AG09309 (cell line): ENCODE measurements around the gene STOML3.

Experiments used
- DNase-seq: peaks from one replicate; pipeline ENCODE4 v3.0.0-alpha.2; 2010; ENCODE audit warnings: low read depth
- H3K4me3 ChIP-seq: 2 replicates; pipeline ENCODE4 v1.5.1; 2011; ENCODE audit warnings: mild to moderate bottlenecking, low read depth, low read length, moderate library complexity; ENCODE audit not compliant: control insufficient read depth
- CTCF ChIP-seq: IDR thresholded peaks from 2 replicates; pipeline ENCODE4 v1.5.1; 2011; ENCODE audit warnings: mild to moderate bottlenecking, low read depth, low read length, inconsistent platforms; ENCODE audit not compliant: insufficient read depth, control insufficient read depth; ENCODE audit errors: missing control alignments

The STOML3 gene, protein sequence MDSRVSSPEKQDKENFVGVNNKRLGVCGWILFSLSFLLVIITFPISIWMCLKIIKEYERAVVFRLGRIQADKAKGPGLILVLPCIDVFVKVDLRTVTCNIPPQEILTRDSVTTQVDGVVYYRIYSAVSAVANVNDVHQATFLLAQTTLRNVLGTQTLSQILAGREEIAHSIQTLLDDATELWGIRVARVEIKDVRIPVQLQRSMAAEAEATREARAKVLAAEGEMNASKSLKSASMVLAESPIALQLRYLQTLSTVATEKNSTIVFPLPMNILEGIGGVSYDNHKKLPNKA

DNA sequence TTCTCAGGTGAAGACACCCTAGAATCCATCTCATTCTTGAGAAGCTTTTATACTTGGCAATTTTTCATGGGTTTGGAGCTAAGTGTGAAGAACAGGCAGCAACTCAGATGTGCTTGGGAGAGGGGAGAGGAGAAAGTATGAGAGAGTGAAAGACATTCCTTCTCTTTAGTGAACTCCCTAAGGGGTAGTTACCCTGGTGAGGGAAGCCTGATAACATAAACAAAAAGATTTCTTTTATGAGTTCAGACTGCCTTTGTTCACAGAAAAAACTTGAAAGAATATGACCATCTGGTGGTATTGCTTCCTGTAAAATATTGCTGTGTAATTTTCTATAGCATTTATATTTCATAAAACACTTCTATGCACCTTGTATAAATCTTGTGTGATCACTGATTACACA, at the start of gene STOML3:
TSS of gene STOML3 (minus strand) at position 139 of the 400 bp plus-strand sequence. CDS start at position 29, 110 bp downstream.
- H3K4me3 ChIP-seq, result no peak within 1 kb of the TSS
- TF ChIP-seq CTCF, result no peak
- DNase-seq, result no peak

DNA sequence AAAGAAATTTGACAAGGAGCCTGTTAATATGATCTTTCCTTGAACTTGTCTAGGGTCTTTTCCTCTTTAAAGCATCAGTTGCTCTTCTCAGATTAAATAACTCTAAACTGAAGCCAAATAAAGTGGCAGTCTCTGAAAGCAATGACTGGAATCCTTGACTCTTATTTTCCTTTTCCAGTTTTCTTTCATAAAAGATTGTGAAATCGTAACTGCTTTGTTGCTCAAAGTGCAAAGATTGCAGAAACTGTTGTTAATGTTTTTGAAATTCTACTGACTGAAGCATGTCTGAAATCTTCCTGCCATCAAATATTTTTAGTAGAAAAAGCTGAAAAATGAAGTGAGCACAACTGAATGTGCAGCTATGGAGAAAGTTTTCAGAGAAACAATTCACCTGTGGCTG, 49.6 kb upstream of the STOML3 start:
- H3K4me3 ChIP-seq, result no peak overlapping the region
- no peak for TF ChIP-seq CTCF
- DNase-seq, result no peak

DNA sequence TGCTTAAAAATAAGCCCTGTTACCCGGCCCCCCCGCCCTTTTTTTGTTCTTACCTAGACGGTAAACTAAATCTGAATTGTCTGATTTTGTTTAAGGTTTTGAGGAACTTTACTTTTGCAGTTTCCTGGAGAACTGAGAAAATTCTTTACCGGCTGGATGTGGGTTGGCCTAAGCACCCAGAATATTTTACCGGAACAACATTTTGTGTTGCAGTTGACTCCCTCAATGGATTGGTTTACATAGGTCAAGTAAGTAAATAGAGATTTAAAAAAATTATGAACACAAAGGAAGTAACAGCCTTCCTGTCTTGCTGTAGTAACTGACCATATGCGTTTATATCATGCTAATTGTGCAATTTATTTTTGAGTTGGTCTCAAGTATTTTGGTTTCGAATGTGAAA, 48.4 kb upstream of the STOML3 start:
- H3K4me3 ChIP-seq, result peak overlapping the region; percentile 74
- TF ChIP-seq CTCF, result no peak
- DNase-seq, result no peak

DNA sequence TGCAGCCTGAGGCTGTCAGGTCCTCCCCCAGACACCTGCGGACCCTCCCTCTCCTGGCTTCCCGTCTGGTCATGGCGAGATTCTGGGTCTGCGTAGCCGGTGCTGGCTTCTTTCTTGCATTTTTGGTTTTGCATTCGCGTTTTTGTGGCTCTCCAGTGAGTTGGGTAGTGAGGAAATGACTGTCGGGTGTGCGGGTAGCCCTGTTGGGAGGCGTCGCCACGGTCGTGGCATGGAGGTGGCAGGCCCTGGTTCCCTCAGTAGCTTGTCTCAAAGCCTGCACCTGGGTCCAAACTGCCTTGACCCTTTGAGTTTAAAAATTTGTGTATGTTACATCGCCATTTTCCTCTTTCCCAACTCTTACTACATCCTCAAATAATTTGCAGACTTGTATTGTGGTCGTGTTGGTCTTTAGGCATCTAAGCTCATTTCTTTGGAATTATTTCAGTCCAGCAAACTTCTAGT, 48.0 kb upstream of the STOML3 start:
- TF ChIP-seq CTCF, result no peak
- no peak for DNase-seq
- peak overlapping the region; percentile 74 for H3K4me3 ChIP-seq

DNA sequence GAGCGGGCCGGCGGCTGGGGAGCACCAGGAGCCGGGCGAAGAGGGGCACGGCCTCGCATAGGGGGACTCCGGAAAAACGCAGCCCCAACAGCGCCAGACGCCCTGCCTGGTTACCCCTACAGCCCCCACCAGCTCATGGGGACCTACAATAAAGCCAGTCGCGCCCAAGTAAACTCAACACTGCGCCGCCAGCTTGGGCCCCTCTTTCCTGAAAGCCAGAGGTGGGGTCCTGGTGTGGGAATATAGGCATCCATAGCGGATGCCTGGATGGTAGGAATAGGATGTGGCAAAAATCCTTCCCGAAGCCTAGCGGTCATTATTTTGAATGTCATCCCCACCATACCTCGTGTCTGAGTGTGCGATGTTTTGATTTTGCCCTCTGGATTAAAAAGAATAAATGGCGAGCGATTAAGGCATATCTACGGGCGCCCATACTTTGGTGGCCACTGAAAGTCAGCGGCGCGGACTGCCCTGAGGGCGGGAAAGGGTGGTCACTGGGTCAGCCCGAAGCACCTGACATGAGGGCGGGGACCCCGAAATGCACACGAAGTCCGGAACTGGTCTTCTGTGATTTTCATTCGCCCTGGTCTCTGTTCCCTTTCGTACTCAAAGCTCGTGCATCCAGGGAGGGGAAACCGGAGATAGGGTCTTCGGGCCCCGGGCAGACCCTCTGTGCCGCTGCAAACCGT, 47.4 kb upstream of the STOML3 start, which contains the start of the genes NHLRC3 and PROSER1:
TSS of gene NHLRC3 (plus strand) at position 577 of the 689 bp plus-strand sequence. CDS start 184 bp downstream, outside the sequence.
TSS of gene PROSER1 (minus strand) at position 210 of the 689 bp plus-strand sequence. CDS start 847 bp downstream, outside the sequence.
- peak within 1 kb of the TSS; percentile 74 for H3K4me3 ChIP-seq
- DNase-seq, result peak; percentile 87
- no peak for TF ChIP-seq CTCF

- H3K4me3 ChIP-seq, result peak overlapping the region; percentile 74
- DNase-seq, result no peak
- TF ChIP-seq CTCF, result no peak
These were observed 46.8 kb upstream of the STOML3 start for GRCh38 chr13:39037410-39037879.
